GM19240 (cell line): ENCODE measurements around the gene SCN9A.
"Not testable (repeated sequence)": the region's sequence is repeated elsewhere in the genome, so short reads cannot be mapped to it uniquely, and the experiment has no call there.

ENCODE experiments used
- DNase-seq: peaks from one replicate; pipeline ENCODE4 v3.0.0; 2011; ENCODE audit warnings: low spot score; ENCODE audit not compliant: insufficient read length

SCN9A gene

DNA sequence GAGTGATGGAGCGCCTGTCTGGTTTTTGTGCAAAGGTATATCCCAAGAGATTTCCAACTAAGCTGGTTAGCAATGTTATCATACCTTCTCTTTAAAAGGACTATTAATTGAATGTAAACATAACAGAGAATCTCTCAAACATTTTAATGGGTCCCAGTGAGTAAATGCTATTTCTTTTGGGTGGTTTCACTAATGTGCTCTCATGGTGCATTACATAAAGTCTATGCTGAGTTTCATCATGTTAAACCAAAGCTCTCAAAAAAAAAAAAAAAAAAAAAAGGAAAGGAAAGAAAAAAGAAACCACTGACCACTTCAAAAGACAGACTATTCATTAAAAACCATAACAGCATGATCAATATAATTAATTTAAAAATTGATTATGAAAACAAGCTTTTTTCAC is 128.8 kb downstream of the SCN9A start:
- no peak for DNase-seq

DNA sequence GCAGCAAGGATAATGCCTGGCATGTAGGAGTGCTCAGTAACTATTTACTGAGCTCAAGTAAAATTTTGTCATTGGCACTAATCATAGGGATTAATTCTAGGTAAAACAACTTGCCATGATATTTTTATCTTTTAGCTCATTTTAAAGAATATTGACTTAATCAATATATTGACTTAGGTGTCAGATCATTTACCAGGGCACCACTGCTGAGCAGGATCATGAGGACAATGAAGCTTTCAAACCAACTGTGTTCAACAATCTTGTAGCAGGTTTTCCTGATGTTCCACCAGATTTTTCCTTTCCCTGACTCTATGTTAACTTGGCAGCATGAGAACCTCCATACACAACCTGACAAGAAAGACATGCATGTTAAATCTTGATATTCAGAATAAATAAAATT is 133.4 kb downstream of the SCN9A start:
- DNase-seq, result no peak

DNA sequence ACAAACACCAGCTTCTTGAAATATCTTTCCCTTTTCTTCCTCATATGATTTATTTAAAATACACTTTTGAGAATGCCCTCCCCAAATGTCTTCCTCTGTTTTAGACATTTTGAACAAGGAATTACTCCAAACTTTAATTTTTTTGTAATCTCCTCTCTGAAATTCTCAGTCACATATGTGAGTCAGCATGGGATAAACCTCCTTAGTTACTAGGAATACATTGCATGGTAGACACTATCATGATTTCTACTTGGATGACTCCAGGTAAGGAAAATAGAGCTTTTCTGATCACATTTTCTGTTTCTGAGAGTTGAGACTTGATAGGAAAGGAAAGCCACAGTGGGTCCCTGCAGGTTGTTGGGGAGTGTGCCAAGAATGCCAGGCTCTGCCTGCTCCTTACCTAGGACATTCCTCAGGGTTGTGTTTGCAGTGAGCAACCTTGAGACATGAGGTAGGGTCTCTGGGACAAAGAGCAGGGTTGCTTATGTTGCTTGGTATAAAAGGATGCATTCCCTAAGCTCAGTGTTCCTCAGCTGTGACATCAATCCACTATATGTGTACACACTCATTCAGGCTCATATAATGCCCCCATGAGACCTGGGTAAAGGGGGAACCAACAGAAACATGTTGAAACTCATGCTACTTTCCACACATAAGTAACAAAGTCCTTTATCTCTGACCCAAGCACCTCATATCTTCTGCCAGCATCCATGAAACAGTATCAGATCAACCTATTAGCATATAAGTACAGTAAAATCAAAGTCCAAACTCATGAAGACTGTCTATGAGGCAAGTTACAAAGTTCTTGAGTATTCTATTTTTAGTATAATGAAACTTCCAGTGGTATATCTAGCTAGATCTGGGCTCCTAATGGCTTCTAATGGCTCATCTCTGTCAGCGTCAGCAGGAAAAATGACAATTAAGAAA is 135.1 kb downstream of the SCN9A start:
- DNase-seq, result no peak

DNA sequence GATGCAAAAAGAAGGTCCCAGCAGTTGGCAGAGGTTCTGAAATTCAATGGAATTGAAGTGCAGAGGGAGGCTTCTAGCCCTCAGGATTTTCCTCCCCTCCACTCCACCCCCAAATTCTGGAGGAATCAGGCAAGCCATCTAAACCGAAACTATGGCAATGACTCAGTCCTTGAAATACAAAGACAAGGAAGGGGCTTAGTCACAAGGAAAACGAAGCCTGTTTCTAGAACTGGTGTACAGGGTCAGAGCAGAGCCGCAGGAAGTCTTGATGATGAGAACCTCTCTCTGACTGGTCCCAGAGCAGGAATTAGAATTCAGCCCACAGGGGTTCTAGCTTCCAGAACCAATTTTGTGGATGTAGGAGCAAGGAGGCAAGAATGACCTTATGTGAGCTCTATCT is 136.2 kb downstream of the SCN9A start:
- DNase-seq, result no peak

DNA sequence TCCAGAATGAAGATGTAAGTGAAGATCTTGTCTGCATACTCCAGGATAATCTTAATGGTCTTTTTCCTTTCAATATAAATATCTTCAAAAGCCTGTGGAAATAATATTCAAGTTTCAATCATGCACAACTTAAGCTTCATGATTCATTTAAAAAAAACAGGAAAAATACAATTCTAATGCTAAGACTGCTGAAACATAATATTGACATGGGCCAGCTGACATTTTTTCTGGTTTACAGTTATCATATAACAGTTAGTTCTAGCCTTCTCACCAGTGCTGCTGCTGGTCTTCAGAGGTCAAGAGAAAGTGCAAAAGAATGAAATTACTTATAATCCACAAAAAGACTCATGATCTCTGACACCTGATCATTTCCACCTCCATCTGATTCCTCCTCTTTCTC is 137.6 kb downstream of the SCN9A start:
- no peak for DNase-seq

DNA sequence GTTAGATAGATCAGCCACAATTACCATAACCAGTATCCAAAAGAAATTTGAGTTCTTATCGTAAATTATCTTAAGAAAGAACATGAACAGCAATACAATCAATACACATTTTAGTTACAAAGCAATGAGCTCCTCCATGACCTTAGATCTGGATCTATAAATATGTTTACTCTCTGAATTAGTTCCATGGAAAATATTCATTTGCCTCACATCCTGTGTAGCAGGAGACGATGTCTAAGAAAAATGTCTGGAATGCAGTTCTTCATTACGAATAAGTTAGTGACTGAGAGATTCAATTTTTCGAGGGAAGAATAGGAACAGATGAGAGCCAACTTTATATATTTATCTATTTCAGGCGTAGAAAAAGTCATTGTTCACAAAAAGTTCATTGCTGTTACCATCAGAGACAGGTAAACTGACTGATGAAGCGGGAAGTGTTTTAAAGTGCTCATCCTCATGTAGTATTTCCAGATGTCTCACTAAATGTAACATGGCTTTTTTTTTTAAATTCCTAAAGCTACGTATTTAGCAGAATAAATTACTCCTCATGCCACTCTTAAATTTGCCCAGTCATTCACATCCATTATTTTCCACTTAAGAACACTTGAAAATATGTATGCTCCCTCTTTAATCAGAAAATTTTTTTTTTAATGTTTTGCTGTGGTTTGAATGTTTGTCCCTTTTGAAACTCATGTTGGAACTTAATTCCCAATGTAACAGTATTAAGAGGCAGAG is 141.5 kb downstream of the SCN9A start:
- no peak for DNase-seq

DNA sequence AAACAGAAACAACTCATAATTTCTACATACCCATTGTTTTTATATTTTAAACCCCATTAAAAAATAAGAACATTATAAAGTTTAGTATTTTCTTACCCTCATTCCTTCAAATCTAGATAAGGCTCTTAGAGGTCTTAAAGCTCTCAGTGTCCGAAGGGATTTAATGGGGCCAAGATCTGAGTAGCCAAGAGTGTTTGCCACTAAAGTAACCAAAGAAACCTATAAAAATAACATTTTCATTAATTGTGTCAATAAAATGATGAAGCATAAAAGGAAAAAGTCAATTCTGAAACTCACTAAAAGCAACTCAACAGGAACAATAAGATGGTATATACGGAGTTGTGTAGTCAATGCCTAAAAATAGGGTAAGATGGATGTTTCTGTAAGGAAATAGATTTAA is 142.5 kb downstream of the SCN9A start:
- DNase-seq, result no peak

DNA sequence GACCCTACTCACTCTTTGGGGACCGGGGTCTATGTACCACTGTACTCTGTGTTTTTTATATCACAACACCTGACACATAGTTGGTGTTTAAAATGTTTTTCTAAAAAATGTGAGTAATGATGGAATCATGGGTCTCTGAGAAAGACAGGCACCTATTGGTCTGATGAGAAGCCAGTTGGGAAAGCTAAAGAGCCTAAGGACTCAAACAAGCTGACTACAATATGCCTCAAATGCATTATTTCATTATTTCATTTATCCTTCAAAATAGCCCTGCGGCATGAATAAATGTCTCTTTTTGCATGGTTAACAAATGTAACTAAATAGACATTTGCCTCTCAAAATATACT is 145.0 kb downstream of the SCN9A start:
- no peak for DNase-seq

DNA sequence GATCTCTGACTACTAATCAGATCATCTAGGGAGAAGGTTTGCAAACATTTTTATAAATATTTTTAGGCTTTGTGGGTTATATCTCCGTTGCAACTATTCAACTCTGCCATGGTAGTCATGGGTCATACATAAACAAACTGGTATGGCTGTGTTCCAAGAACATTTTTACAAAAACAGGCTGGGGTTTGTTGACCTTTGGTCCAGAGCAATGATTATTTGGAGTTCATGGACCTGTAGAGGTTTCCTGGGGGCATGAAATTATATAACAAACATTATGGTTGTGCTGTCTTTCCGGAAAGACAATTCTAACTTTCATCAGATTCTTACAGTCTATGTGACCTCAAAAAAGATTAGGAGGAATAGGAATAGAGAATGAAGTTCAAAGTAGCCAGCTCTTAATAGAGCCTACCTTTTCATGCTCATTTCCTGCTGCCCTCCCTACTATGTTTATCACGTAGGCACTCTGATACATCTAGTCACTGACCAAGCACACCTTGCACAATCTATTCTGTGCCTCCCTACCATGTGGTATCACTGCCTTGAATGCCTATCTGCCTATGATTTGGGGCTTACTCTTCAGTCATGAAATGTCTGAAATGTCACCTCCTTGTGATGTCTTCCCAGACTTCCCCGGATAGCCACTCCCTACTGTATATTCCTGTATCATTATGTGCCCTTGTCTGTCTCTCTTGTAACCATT is 145.6 kb downstream of the SCN9A start:
- no peak for DNase-seq

DNA sequence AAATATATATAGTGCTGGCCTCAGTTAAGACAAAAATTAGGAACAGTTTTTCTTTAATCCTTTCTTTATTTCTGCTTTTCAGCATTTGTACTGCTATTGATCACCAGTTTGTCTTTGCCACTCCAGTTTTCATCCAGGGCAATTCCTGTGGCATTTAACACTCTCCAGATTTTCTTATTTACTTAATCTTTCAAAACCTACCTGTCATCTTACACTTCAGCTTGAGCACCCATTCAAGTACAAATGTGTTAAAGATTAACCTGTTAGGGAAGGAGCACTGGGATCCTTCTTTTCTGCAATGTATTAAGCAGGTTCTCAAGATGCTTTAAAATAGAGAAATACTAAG is 146.1 kb downstream of the SCN9A start:
- DNase-seq, result no peak

DNA sequence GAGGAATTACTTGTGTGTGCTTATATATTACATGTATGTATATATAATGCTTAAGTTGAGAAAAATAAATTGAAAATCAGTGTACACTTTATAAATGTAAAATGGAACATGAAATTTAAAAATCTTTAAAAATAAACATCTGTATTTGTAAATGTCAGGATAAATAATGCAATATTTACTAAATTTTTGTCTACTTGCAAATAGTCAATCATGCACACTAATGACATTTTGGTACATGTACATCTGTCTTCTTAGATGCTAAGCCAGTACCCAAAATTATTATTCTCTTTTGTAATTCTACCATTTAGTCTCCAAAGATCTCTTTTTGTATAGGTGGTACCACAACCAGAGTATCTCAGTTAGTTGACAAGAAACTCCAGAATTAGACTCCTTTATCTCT is 151.5 kb downstream of the SCN9A start:
- DNase-seq, result no peak

DNA sequence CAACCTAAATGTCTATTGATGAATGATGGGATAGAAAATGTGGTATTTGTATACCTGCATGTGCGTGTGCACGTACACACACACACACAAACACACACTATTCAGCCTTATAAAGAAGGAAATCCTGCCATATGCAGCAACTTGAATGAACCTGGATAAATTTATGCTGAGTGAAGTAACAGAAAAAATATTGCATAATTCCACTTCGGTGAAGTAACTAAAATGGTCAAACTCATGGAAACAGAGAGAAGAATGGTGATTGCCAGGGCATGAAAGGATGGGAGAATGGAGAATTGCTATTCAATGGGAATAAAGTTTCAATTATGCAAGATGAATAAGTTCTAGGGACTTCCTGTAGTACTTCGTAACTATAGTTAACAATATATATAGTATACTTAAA is 152.4 kb downstream of the SCN9A start:
- no peak for DNase-seq

DNA sequence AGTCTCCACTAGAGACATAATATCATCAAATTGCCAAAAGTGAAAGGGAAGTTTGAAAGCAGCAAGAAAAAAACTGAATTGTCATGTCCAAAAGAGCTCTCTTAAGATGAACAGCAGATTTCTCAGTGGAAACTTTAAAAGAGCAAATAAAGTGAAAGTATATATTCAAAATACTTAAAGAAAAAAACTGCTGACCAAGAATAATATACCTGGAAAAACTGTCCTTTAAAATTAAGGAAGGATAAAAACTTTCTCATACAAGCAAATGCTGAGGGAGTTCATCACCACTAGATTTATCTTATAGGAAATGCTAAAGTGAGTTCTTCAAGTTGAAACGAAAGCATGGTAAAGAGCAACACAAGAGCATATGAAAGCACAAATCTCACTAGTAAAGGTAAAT is 164.7 kb downstream of the SCN9A start:
- no peak for DNase-seq

DNA sequence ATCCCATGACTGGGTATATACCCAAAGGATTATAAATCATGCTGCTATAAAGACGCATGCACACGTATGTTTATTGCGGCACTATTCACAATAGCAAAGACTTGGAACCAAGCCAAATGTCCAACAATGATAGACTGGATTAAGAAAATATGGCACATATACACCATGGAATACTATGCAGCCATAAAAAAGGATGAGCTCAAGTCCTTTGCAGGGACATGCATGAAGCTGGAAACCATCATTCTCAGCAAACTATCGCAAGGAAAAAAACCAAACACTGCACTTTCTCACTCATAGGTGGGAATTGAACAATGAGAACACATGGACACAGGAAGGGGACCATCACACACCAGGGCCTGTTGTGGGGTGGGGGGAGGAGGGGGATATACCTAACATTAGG is 165.8 kb downstream of the SCN9A start:
- not testable (repeated sequence) for DNase-seq

DNA sequence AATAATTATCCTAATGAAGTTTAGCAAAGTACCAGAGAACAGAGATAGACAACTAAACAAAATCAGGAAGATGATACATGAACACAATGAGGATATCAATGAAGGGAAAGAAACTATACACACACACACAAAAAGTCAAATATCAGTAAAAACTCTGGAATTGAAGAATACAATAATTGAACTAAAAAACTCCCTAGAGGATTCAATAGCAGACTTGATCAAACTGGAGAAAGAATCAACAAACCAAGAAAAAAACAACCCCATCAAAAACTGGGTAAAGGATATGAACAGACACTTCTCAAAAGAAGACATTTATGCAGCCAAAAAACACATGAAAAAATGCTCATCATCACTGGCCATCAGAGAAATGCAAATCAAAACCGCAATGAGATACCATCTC is 166.4 kb downstream of the SCN9A start:
- DNase-seq, result not testable (repeated sequence)

DNA sequence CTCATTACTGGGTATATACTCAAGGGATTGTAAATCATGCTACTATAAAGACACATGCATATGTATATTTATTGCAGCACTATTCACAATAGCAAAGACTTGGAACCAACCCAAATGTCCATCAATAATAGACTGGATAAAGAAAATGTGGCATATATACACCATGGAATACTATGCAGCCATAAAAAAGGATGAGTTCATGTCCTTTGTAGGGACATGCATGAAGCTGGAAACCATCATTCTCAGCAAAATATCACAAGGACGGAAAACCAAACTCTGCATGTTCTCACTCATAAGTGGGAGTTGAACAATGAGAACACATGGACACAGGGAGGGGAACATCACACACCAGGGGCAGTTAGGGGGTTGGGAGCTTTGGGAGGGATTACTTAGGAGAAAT is 169.6 kb downstream of the SCN9A start:
- DNase-seq, result not testable (repeated sequence)

DNA sequence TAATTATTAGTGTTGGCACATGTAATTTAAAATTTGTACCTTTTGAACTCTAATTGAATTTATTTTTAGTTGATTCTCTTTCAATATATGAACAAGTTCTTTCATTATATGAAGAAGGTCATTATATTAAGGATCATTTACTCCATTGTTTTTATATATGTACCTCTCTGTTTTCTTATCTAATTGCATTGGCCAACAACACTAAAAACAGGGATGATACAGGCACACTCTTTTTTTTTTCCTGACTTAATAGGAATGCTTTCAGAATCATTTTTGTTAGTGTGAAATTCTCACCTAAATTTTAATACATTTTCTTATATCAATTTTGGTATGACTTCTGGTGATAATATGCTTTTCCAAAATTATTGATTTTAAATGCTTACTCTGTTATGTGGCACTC is 173.0 kb downstream of the SCN9A start:
- DNase-seq, result no peak

DNA sequence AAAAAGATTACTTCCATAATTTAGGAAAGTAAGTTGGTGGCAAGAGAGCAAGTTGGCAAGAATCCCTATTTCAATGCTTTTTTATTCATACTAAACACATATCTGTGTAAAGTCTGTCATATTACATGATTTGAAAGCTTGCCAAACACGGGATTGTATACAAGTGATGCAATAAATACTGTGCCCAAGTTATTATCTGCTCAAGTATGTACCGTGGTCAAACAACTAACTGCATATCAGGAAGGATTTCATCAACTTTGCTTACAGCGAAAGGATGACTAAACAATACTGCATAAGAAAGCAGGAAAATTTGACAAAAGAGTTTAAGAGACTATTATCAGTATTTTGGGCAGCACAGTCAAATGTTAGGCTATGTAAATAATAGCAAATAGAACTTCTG is 178.3 kb downstream of the SCN9A start:
- no peak for DNase-seq

DNA sequence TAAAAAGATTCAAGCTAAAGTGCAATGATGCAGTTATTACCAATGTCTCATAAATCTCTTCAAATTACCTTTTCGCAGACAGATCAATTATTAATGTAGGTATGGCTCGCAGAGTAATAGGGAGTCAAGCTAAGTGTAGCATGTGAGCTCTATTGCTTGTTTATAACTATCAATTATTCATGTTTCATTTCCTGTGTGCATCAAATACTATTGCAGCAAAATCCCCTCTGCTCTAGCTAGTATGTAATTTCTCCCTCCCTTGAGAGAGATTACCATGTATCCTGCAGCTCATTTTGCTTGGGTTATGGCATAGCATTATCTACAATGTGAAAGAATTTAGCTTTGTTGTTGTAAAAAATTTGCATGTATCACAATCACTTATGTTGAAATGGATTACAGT is 182.3 kb downstream of the SCN9A start:
- DNase-seq, result no peak

DNA sequence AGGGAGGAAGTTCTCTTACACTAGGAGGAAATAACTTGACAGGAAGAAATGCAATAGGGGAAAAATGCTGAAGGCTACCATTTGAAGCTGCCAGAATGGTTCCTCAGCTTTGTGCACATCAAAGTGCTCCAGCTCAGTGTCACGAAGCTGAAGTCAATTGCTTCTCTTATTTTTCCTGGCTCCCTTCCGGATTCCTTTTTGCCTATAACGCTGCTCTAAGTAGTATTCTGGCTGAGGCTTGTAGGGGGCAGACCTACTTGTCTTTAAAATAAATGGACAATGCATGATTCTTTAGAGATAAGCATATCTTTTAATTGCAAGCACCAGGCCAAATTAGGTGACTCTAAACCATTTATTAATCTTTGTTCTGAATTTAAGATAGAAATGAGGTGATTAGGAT is 187.7 kb downstream of the SCN9A start:
- DNase-seq, result no peak

DNA sequence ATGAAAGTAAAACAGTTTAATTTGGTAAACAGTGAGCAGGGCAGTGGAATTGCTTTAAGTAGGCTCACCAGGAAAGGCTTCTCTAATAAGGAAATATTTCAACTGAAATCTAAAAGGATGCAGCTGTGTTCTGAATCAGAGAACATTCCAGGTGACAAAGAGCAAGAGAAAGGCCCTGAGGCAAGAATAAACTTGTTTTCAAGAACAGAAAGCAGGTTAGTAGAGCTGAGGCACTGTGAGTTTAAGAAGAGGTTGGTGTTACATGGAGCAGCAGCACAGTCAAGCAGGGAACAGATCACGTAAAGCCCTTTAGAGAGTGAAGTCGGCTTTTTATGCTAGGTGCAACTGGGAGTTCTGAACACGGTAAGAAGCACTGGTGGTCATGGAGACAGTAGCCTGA is 191.0 kb downstream of the SCN9A start:
- no peak for DNase-seq

DNA sequence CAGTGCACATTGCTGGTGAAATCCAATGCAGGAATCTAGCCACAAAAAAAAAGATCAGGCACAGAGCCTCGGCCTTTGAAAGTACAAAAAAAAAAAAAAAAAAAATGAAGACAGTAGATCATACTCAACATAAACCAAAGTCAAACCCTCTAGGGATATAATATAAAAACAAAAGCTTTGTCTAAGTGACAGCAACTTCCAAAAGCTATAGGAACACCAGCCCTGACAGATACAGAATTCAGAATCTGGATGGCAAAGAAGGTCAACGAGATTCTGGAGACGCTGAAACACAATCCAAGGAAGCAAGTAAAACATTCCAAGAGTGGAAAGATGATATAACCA is 194.0 kb downstream of the SCN9A start:
- no peak for DNase-seq
